HUES6 (cell line): Measurements from ENCODE around the gene HOXB4.

Source experiments
- H3K27ac ChIP-seq: 2 replicates; pipeline ENCODE4 v1.7.0; 2013; ENCODE audit warnings: low read depth, mild to moderate bottlenecking, low read length, inconsistent platforms
- H3K27me3 ChIP-seq: 2 replicates; pipeline ENCODE4 v1.6.1; 2013; ENCODE audit warnings: low read length; ENCODE audit not compliant: control insufficient read depth, insufficient read depth
- H3K36me3 ChIP-seq: 2 replicates; pipeline ENCODE4 v1.6.1; 2013; ENCODE audit warnings: low read length; ENCODE audit not compliant: control insufficient read depth, insufficient read depth
- H3K4me1 ChIP-seq: 2 replicates; pipeline ENCODE4 v1.6.1; 2013; ENCODE audit warnings: low read length; ENCODE audit not compliant: control insufficient read depth, insufficient read depth
- H3K4me3 ChIP-seq: 2 replicates; pipeline ENCODE4 v1.5.1; 2013; ENCODE audit warnings: low read depth, low read length
- H3K9ac ChIP-seq: one replicate; pipeline ENCODE4 v1.6.1; 2013; ENCODE audit warnings: mild to moderate bottlenecking, low read length
- H3K9me3 ChIP-seq: 2 replicates; pipeline ENCODE4 v1.6.1; 2013; ENCODE audit warnings: low read depth, low read length; ENCODE audit not compliant: control insufficient read depth, insufficient read depth

HOXB4 gene

DNA sequence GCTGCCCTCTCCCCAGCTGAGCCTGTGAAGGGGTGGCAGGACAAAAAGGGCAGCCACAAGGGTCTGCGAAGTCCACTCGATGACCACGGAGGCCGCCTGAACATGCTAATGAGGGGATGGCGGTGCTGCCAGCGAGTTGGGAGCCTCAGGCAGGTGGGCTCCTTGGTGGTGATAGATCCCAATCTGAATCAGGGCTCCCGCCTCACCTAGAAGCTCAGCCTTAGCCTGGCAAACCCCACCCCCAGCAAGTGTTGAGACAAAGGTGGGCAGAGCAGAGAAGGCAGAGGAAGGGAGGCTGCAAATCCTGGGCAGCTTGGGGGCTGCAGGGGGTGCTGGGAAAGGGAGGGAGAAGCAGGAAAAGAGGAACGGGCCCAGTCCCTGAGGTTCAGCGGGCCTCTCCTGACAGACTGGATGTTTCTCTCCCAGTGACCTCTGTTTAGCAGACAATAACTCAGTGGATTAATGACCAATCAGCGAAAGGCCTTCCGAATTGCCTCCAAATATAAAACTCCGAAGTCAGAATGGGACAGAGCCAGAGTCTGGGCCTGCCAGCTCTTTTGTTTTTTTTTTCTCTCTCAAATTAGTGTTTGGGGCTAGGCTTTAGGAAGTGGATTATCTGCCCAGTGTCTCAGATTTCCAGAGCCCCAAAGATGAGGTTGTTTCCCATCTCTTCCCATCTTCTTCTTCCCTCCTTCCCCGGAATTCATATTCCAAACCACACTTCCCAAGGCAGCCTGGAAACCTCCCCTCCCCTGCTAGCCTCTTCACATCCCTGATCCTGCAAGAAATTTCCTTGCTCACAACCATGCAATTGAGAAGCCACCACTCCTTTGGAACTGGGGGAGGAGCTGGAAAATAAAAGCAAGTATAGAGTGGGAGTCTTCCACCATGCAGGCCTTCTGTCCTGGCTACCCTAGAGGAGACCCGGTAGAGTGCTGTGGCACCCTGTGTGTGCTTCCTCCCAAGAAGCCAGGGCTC lies 18.0 kb downstream of the HOXB4 start:
- peaks cover 47% of the 10 kb centered on the region for H3K4me1 ChIP-seq
- H3K27ac ChIP-seq, result no peak overlapping the region
- H3K9ac ChIP-seq, result no peak overlapping the region
- no peaks in the 10 kb centered on the region for H3K9me3 ChIP-seq
- H3K4me3 ChIP-seq, result no peak overlapping the region
- H3K36me3 ChIP-seq, result no peaks in the 10 kb centered on the region
- peaks cover 99% of the 10 kb centered on the region for H3K27me3 ChIP-seq

DNA sequence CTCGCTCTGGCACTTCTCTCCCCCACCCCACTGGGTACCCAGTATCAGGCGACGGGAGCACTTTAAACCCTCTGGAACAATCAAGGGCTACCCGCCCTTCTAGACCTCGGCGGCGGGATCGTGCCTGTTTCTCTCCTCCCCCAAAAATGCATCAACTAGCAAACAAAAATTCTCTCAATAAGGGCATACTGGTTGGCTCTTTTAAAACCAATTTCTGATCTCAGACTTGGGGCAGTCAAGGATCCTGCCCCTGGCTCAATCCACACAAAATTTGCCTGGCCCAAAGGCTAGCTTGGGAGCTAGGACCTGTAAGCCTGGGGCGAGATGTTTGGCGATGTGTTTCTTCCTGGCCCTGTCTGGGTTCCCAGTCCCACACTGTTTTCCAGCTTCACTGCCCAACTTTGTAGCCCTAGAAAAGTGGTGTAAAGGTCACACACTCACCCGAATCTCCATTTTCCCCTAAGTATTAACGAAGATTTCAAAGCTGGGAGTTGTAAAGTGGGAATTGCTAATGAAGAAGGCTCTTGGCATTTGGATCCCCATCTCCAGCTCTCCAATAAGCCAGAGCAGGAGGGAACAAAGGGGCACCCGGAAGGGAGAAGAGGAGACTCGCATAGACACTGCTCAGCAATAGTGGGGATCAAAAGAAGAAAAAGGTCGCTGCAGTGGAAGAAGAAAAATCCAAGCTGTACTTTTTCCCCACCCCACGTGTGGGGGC lies 18.9 kb downstream of the HOXB4 start:
- no peaks in the 10 kb centered on the region for H3K36me3 ChIP-seq
- peaks cover 99% of the 10 kb centered on the region for H3K27me3 ChIP-seq
- no peaks in the 10 kb centered on the region for H3K9me3 ChIP-seq
- no peak overlapping the region for H3K4me3 ChIP-seq
- no peak overlapping the region for H3K27ac ChIP-seq
- peaks cover 42% of the 10 kb centered on the region for H3K4me1 ChIP-seq
- no peak overlapping the region for H3K9ac ChIP-seq

DNA sequence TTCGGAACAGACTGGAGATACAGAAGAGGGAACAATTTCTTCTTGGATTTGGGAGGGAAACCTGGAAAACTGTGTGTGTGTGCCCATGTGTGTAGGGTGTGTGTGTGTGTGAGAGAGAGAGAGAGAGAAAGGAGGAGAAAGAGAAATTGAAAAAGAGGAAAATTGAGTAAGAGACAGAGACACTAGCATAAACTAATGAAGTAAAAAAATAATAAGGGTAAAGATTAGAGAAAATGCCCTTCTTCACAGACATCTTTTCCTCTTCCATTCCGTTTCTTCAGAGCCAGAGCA lies 19.4 kb downstream of the HOXB4 start:
- Histone ChIP-seq H3K4me3 (no peak overlapping the region), H3K9me3 (no peaks in the 10 kb centered on the region), H3K36me3 (no peaks in the 10 kb centered on the region), H3K27me3 (peaks cover 99% of the 10 kb centered on the region), H3K9ac (no peak overlapping the region), H3K4me1 (peaks cover 47% of the 10 kb centered on the region), H3K27ac (no peak overlapping the region)

DNA sequence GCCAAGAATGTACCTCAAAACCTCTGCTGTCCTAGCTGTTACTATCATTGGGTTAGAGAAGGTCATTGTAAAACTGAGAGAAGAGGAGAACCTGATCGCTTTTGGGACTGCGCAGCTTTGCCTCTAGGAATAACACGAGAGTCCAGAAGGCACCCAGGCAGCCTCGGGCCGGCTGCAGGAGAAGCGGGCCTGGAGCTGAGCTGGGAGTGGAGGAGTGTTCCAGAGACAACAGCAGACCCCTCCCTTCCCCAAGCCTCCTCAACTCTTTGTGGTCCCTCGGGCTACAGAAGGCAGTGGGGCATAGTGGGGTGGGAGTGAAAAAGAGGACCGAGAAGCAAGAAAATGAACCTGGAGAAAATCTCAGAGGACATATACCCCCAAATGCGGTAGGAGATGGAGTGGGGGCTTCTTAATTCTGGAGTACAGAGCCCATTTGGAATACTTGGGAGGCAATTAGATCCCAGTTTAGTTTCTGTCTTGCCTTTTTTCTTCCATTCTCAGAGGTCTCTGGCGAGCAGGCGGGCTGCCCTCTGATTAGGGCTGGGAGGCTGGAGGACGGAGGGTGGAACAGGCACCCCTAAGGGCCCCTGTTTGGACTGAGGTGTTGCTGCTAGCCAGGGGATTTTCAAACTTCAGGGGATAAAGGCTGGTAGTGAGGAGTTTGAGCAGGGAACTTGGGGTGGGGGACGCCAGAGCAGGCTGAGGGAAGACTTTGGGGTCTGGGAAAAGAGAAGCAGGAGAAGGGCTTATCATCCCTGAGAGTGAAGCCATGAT lies 19.9 kb downstream of the HOXB4 start:
- no peak overlapping the region for H3K9ac ChIP-seq
- no peak overlapping the region for H3K4me3 ChIP-seq
- peaks cover 99% of the 10 kb centered on the region for H3K27me3 ChIP-seq
- no peaks in the 10 kb centered on the region for H3K36me3 ChIP-seq
- no peaks in the 10 kb centered on the region for H3K9me3 ChIP-seq
- H3K27ac ChIP-seq, result no peak overlapping the region
- H3K4me1 ChIP-seq, result peaks cover 44% of the 10 kb centered on the region

DNA sequence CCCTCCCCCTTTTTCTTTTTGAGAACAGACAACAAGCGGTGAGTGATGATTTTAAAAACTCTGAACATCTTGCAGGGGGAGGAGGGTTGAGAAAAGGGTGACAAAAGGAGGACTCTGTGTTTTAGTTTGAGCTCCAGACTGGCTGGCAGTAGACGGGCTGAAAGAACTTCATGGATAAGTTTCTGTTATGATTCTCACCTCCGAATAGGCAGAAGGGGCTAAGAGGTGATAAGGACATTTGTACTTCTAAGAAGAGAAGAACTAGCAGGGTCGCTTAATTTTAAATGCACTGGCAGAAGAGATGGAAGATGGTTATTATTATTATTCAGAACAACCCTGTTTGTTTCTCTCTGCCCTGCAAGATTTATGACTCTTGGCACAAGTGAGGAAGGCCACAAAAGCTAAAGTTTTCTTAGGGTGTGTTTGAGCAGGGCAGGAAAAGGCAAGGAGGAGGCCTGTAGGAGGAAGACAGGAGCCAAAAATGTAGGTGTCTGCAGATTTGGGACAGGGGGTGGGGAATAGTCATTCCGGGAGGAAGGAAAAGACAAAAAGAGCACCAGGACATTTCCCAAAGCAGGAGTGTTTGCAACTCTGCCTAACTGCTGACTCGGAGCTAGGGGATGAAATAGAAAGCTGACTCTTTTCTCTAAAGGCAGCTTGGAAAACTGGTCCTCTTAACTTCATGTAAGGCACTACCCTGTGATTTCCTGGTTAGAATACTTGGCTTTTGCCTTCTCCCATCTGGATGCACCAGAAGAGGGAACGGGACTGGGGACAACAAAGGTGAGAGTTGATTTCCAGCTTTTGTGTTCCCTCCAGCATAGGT lies 21.4 kb downstream of the HOXB4 start:
- Histone ChIP-seq H3K4me3 (no peak overlapping the region; the same call in 1 of the 2 replicates), H3K9me3 (no peaks in the 10 kb centered on the region), H3K36me3 (no peaks in the 10 kb centered on the region), H3K4me1 (peaks cover 46% of the 10 kb centered on the region), H3K27ac (no peak overlapping the region), H3K9ac (no peak overlapping the region), H3K27me3 (peaks cover 99% of the 10 kb centered on the region)

DNA sequence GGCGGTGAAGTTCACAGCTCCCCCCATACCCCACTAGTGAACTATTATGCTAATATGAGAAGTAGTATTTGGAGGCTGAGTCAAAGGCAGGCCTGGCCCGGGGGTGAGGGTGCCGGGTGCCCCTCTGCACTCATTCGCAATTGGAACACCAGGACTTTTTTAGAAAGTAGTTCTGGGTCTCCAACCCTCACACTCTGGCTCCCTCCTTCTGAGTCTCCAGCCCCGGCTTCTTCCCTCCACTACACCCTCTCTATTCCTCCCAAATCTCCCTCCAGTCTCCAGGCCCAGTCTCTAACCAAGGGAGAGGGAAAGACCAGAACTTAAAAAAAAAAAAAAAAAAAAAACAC lies 21.9 kb downstream of the HOXB4 start:
- Histone ChIP-seq H3K36me3 (no peaks in the 10 kb centered on the region), H3K4me1 (peaks cover 47% of the 10 kb centered on the region), H3K9ac (no peak overlapping the region), H3K9me3 (no peaks in the 10 kb centered on the region), H3K27me3 (peaks cover 99% of the 10 kb centered on the region), H3K27ac (no peak overlapping the region), H3K4me3 (no peak overlapping the region)

DNA sequence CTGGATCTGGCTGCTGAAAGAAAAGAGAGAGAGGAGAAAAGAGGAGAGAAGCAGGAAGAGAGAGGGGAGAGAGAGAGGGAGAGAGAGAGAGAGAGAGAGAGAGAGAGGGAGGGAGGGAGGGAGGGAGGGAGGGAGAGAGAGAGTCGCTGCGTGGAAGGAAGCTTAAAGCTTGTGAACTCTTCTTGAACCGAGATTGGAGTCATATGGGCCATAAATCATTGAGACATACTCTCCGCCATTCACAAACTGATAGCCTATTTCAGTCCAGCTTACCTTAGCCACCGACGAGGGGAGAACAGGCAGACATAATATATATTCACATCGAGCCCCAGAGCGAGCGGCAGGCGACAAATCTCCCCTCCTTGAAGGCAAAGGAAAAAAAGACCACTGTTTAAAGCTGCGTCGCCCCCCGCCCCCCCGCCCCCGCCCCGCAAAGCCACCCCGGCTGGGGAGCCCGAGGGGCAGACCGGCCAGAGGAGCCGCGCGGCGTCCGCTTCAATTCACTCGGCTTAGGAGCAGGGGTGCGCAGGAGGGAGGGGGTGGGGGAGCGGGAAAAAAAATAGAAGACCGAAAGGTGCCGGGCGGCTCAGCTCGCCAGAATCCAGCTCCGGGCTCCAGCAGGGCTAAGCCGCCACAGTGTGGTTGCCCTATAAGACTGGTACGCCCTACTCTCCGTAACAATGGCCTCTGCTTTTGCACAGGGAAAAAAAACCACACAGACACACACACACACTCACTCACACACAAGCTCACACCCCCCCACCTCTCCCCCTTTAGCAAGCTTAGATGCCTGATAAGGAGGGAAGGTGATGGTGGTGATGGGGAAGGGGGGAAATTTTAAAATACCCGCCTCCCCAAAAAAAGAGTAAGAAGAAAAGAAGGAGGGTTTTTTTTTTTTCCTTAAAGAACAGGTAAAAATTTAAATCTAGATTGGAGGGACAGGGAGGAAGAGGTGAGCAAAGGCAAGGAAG lies 22.6 kb downstream of the HOXB4 start:
- Histone ChIP-seq H3K4me1 (peaks cover 50% of the 10 kb centered on the region), H3K9ac (no peak overlapping the region), H3K27me3 (peaks cover 99% of the 10 kb centered on the region), H3K4me3 (peak overlapping the region; percentile 51; the same call in 1 of the 2 replicates), H3K9me3 (no peaks in the 10 kb centered on the region), H3K36me3 (no peaks in the 10 kb centered on the region), H3K27ac (no peak overlapping the region)

DNA sequence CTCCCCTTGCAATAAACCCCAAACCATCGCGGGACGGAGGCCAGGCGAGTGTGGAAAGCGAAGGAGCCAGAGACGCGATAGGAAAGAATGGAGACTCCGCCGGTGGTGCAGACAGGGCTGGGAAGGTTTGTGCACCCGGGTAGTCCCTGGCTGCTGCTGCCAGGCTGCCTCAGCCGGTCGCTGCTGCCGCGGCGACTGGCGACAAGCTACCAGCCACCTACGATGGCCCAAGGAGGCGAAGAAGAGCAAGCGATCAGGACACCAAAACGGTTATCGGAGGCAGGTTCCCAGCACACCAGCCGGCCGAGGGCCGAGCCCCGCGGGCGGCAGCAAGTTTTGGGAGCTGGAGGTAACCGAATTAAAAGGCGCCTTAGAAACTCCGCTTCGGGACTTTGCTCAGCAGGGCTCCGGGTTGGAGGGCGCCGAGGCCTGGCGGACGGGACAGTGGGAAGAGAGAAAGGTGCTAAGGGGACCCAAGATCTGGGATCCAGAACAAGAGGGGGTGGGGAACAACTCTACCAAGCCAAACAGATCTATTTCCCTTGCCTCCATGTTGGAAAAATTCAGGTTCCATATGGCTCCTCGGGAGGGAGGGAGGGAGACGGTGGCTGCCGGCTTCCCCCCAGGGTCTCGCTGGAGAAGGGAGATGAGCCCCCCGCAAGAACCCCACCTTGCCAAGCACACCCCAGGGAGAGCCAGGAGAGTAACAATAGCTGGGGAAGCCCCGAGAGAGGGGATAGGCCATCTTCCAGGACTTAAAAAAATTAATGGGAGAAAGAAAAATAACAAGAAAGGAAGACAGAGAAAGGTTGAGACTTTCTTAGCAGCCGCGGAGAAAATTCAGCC lies 23.5 kb downstream of the HOXB4 start:
- Histone ChIP-seq H3K9me3 (no peaks in the 10 kb centered on the region), H3K27ac (no peak overlapping the region), H3K9ac (peak overlapping the region; percentile 55), H3K4me1 (peaks cover 50% of the 10 kb centered on the region), H3K27me3 (peaks cover 99% of the 10 kb centered on the region), H3K36me3 (no peaks in the 10 kb centered on the region), H3K4me3 (peak overlapping the region; percentile 51)

DNA sequence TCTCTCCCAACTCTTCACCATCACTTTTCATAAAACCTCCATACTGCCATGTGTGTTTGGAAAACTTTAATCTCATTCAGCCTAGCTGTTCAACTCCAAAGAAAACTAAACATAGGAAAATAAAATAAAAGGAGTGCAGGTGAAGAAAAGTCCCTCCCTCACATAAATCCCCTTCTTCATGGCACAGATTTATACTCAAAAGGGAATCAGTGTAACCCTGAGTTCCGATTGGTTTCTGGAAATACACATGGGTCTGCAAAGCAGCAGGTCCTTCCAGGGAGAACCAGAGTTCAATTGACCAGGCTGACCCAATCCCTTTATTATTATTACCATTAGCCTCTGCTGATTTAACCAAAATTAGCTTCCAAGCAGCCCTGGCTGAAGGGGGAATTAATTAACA lies 24.3 kb downstream of the HOXB4 start:
- peaks cover 52% of the 10 kb centered on the region for H3K4me1 ChIP-seq
- H3K27me3 ChIP-seq, result peaks cover 99% of the 10 kb centered on the region
- no peaks in the 10 kb centered on the region for H3K9me3 ChIP-seq
- H3K27ac ChIP-seq, result no peak overlapping the region
- peak overlapping the region; percentile 51; the same call in 1 of the 2 replicates for H3K4me3 ChIP-seq
- H3K9ac ChIP-seq, result no peak overlapping the region
- H3K36me3 ChIP-seq, result no peaks in the 10 kb centered on the region
